ENCODE results near the gene SP6.

Gene SP6

DNA sequence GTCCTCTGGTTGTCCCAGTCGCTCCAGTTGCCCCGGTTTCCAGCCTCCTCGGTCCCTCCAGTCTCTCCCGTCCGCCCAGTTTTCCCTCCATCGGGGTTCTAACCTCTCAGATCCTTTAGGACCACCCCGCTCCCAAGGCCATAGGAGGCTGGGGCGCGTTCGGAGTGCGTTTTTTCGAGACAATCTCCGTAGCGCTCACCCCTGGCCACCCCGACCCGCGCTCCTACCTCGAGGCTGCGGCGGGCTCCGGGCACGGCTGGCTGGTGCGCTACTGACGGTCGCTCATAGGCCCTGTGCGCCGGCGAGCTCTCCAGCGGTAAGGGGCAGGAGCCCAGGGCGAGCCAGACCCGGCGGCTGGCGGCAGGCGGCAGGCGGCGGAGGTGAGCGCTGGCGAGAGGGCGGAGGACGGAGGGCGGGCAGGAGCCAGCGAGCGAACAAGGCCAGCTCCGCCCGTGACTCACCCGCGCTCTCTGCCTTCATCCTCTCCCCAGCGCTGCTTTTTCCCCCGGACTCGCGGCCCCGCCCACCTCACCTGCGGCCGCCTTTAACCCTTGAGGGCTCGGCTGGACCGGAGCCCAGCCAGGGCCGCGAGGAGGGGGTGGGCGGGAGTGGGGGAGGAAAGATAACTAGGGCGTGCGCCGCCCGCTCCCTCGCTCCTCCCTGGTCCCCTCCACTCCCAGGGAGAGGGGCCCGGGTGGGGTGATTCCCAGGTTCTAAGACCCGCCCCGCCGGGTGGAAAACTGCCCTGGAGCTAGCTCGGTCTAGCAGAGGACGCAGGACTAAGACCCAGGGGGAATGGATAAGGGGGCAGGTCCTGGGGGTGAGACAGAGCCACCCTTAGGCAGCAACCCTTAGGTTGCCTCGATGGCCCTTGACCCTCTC is at the start of gene SP6:
Gene SP6, minus strand, starts transcription at position 472 of the 882 bp plus-strand sequence. CDS start 2,734 bp downstream, outside the sequence.
- DNase-seq, result peak; percentile 71

DNA sequence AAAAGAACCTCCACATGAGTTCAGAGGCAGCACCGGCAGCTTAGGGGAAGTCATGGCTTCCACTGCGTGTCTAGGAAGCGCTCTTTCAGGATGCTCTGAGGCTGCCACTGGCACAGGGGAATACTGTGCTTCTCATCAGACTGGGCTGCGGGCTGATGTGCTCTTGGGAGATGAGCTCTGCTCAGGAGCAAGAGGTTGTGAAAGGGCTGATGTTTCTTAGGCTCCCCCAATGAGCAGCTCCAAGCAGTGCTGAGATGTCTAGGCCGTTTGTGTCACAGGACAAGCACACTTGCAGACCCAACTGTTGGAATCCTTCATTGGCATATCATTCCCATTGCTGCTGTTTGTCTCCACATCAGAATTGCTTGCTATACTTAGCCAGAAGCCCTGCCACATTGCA is 48.7 kb upstream of the SP6 start:
- DNase-seq, result no peak

DNA sequence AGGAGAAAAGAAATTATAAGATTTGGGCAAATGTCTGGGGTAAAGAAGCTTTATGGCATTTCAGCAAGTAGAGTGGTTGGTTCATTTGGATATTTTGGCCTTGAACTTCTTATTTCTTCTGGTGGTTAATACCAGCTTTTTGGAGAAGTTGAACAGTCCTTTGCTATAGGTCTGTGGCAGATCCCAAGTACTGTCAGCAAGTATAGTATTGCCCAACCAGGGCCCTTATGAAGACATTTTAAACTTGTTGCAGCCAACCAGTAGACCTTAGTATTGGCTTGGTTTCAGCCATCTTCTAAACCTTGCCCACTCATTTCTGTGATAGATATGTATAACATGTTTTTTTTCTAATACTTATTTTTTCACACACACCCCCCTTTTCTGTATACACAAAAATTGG is 47.3 kb upstream of the SP6 start:
- no peak for DNase-seq

DNA sequence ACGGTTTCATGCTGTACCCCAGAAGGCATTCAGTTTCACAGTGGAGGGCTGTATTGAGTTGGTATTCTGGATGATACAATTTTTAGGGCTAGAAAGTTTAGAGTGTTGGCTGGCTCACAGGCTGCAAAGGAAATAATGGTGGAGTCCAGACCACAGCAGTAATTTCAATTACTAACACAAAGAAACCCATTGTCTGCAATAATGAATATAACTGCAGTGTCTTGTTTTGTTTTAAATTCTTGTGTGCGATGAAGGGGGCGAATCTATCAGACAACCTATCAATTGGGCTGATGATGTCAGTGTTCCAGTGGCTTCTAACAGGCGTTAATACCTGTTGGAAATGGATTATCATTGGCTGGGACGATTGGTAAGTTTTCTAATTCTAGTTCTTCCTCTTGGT is 46.6 kb upstream of the SP6 start:
- no peak for DNase-seq

DNA sequence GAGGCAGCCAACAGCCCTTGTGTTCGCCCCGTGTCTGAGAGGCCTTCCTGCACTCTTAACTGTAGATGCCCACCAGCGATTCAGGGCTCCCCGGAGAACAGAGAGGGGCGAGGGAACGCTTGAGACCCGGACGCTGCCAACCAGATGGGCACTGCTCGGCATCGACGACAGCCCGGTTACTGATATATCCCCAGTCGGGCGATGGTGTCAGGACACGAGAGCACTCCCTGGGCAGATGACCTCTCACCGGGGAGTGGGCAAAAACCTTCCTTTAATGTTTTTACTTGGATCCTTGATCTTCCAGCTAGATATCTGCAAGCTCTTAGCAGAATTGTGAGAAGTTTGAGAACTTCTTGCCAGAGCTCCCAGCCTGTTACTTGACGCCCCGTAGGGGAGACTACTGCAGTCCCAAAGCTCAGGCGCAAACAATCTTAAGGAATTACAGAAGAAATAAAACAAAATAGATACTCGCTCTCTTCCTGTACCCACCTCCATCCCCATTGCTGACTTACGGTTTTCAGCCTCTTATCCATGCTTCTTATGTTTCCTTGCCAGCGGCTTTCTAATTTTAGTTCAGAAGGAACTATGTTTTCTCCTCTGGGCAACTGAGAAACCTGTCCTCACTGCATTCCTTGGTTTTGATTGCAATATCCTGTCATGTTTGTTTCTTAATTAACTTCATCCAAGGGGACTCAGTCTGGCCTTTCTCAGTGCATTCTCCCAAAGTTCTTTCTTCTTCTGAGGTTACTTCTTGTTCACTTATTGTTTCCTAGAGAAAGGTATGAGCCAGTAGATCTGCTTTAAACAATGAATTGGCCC is 45.9 kb upstream of the SP6 start:
- DNase-seq, result no peak

DNA sequence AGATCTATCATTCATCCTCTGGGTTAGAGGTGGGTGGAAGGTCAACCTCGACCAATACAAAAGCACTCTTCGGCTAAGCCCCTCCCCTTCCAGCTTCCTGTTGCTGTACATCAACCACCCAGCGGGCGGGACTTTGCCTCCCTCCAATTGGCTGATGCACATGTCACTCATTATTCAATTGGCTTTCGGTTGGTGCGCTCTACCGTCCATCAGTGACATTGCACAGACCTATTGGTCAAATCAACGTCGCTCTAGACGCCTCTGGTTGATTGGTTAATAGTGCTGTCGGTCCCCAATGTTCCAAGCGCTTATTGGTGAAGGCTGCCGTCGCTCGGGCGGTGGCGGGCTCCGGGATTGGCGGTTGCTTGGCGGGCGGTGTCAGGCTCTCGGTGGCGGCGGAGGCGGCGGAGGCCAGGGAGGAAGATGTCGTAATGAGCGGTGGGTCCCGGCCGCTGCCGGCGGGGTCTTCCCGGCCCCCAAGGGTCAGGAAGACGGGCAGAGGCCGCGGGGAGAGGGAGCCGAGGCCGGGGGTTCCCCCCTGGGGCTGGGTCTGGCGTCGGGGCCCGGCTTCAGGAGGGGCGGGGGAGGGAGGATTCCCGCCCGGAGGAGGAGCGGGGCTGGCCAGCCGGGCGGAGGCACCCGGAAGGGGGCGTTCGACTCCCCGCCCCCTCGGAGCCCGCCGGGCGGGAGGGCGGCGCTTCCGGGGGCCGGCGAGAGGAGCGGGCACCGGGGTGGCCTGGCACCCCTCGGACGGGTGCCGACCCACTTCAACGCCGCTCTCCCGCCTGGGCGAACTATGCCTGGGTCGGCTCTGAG is 45.1 kb upstream of the SP6 start, which contains the start of gene SP2:
Gene SP2, plus strand, starts transcription at position 381 of the 816 bp plus-strand sequence. Its CDS starts 51 bp downstream, at position 432.
- peak; percentile 96 for DNase-seq

DNA sequence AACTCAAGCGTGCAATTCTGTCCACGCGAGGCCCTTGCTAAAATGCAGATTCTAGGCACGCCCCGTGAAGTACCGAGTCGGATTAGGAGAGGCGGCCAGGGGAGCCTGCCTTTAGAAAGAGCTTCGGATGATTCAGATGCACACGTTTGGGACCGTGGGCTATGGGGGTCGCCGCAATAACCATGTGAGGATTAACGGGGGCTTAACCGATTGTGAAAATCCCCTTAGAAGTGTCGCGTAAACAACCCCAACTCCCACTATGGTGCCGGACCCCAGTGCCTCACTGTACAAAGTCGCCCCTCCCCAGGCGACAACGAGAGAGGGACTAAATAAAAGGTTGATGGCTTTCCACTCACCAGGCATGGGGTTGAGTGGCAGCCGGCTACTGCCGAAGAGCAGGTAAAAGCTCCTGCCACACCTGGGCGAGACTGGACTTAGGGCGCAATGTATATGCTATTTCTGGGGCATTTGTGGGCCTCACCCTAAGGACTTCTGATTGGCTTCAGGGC is 44.4 kb upstream of the SP6 start:
- peak; percentile 20 for DNase-seq

DNA sequence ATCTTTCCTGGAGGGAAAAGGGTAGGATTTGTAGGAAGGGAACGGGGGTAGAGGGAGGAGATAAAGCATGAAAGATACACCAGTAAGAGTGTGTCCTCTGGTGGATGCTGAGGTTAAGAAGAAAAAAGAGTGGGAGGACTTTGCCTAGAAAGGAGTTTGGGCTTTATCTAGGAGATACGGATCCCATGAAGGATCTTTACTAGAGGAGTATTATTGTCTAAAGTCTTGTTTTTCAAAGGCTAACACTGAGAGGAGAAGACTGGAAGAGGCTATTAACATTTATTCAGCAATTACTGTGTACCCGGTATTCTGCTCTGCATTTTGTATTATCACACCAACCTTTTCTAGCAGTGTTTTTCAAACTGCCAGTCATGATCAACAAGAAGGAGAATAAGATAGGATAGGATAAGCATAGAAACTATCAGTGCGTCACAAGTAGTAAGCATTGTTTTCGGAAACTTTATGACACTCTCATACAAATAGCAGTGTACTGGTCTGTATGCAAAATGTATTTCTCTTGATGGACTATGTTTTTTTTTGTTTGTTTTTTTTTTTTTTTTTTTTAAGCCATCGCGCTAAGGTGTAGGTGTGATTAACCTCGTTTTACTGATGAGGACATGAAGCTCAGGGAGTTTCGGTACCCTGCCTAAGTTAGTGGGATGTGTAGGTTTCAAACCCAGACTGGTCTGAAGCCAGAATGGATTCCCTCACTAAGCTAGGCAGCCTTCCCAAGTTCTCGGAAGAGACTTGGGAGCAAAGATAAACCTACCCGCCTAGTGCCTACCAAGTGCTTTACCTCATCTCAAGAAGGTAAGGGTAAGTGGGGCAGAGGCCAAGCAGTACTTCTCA is 43.8 kb upstream of the SP6 start:
- no peak for DNase-seq

DNA sequence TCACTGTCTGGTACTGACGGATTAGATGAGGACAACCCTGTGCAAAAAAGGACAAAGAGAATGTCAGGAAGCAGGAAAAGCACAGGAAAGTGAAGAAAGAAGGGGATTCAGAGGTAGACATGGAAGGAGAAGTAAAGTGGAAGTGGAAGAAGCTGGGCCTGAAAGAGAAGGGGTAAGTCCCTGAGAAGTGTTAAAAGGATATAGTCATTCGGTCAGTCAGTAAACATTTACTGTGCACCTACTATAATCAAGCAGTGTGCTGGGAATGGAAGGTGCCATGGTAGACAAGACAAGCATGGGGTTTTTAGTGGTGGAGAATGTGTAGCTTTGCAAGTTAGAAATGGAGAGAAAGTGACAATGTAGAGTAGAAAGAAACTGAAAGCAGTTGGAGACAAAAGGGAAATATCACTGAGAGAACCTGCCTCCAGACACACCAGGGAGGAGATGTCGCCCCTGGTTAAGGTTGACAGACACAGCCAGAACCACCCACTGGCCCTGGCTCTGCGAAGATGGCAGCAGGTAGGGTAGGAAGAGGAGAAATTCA is 40.7 kb upstream of the SP6 start:
- no peak for DNase-seq

DNA sequence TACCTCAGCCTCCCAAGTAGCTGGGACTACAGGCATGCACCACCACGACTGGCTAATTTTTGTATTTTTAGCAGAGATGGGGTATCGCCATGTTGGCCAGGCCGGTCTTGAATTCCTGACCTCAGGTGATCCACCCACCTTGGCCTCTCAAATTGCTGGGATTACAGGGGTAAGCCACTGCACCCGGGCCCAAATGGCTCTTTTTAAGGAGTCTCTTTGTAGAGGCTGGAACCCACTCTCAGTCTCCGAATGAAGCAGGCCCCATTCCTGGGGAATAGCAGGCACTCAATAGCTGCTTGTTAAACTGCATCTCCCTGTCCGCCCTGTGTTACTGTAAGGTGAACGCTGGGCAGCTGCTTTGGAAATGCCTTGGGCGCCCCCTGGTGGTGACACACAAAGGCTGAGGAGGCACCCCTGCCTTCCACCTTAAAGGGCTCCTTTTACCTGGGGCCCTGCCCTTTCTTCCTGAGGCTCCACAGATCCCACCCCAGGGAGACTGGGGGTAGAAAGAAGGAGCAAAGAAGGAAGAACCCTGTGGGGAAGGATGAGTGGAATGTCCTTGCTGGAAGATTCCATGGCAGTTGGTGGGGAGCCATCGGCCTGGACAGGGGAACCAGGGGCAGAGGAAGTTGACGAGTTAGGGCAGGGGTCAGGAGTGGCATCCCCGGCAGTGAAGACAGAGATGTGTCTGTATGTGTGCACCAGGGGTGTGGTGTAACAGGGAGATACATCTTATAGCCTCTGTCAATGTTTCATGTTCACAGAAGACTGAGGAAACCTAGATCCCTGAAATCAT is 39.0 kb upstream of the SP6 start:
- DNase-seq, result peak; percentile 93

DNA sequence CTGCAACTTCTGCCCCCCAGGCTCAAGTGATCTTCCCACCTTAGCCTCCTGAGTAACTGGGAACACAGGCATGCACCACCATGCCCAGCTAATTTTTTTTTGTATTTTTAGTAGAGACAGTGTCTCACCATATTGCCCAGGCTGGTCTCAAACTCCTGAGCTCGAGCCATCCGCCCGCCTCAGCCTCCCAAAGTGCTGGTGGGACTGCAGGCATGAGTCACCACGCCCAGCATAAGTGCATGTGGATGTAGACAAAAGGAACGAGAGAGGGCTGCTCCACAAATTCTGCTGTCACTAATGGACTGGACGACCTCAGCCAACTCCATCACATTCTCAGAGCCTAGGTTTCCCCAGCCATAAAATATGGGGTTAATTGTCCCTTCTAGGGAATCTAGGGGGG is 37.3 kb upstream of the SP6 start:
- DNase-seq, result no peak

DNA sequence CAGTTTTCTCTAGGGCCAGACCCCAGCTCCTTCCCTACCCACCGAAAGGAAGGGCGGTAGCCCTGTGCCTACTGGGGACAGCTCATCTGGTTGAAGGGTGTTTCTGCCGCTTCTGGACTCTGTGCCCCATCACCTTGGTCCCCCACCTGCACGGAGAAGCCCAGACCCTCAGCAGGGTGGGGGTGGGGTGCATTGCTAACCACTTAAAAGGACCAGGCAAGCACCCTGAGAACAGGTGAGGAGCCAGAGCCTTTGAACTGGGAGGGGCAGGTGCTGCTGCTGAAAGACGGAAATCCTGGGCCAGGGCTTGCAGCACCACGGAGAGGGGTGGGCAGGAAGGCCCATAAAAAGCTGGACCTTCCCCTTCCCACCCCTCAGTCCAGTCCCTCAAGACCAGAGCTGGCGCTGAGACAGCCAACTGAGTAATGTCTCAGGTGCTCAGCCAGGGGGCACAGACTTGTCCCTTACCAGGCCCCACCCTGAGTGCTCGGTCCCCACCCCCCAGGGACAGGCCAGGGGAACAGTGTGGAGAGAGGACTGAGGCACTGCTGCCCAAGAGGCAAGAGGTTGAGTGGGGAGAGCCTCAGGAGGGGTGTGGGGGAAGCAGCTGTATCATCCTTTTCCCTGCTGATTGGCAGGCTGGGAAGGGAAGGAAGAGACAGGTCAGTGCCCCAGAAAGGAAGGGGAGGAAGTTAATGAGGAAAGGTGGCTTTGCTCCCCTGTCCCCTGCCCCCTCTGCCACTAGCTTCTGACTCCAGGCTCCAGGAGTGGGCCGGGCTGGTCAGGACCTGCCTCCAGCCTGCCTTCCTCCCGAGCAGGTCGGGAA is 34.2 kb upstream of the SP6 start:
- no peak for DNase-seq

DNA sequence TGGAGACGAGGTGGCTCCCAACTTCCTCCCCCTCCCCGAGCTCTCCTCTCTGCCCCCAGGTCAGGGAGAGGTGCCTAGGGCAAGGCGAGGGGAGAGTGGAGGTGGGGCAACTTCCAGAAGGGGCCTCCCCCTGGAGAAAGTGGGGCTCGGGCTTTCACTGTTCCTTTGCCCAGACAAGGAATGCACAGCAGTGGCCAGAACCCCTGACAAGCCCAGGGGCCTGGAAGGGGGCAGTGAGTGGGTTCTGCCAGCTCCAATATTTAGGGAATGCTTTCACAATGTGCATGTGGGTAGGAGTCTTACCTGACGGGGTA is 33.4 kb upstream of the SP6 start:
- DNase-seq, result no peak

DNA sequence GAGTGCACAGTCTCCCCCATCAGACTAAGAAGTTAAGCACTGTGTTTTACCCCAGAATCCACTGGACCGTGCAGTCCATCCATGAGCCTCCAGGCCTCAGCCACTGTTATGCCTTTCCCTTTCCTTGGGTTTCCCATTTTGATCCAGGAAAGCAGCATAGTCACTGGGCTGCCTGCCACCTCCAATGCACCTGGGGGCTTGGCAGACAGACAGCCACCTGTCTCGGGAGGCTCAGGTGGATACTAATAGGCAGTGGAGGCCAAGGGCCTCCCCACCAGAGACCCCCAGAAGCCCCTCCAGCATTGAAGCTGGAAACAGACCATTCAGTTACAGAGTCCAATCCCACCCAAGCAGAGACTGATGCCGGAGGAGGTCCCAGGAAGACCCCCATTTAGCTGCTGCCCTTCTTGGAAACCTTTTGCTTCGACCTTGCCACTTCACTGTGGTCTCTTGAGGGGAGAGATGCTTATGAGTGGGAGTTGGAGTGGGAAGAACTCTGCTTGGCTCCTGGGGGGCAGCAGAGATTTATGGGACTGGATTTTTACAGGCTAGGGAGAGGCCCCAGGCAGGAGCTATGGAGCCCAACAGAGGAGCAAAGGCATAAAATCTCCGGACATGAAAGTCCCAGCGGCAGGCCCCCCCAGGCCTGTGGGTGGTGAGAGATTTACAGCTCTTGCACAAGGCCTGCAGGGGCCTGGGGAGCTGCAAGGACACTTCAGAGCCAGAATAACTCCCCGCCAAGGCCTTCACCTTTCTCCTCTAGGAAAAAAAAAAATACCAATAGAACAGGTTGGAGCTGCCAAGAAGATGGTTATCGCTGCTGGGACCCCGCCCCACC is 32.8 kb upstream of the SP6 start:
- DNase-seq, result no peak

DNA sequence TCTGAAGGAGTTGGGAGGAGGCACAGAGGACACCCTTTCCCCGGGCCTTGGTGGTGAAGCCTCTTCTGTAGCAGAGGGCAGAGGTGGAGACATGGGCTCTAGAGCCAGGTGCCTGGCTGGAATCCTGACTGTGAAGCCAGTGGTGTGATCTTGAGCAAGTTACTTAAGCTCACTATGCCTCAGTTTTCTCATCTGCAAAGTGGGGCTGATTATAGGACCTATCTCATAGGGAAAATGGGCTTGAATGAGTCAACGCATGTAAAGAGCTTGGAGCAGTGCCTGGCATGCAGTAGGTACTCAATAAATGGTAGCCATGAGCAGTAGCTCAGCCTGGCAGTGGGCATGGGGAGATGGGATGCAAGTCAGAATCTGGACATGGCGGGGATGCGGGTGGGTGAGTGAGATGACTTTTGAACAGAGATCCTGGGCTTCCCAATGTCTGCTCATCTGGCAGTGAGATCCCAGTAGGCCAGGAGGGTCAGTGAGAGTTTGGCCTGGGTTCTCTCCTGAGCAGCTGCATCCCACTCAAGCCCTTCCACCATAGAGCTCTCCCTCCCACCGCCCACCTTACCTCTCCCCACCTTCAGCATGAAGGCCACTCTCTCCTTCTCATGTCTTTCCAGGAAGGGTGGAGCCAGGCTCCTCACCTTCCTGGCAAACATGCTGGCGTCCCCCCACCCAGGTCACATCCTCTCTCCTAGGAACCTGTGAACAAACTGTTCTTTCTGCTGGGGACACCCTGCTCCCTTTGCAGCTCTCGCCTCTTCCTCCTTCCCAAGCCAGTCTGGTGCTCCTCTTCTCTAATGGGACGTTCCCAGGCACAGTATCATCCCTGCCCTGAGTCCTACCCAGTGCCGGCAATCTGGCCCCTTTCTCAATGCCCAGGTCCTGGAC is 32.0 kb upstream of the SP6 start:
- DNase-seq, result no peak

DNA sequence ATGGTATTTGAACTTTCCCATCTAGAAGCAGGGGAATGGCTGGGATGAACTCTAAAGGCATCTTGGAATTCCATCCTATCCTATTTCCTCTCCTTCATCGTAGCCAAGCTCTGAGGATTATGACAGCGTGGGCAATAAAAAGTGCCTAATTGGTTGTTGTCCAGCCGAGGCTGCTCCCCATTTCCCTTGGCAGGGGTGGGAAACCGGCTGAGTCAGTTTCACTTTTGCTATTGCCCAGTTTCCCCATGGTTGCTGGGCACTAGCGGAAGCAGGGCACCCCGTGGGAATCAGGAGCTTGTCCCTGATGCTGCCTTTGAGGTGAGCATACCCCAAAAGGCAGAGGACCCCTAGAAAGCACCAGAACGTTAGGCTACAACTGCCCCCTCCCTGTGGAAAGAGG is 31.3 kb upstream of the SP6 start:
- DNase-seq, result no peak

DNA sequence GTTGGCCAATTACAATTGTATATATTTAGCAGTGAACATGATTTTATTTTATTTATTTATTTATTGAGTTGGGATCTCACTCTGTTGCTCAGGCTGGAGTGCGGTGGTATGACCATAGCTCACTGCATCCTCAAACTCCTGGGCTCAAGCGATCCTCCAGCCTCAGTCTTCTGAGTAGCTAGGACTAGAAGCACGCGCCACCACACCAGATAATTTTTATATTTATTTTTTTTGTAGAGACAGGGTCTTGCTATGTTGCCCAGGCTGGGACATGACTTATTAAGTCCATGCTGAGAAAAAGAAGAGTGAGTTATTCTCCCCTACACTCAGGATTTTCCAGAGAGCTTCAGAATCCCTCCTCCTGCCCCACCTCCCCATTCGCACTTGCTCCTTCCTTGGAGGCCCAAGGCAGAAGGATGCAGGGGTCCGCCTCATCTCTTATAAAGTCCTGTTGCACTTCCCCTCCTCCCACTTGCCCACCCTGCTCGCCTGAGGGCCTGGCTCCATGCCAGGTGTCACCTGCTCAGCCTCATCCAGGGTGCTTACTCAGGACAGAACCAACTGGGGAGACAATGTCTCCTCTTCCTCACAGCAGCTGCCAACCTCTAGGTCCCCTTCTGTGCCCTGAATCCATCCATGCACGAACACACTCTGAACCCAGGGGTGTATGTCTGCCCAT is 29.0 kb upstream of the SP6 start:
- DNase-seq, result no peak
